Transverse colon (tissue), 4 donors: Measurements from ENCODE around the gene TSPO2. TPM values are rescaled to one million over a fixed set of nuclear protein-coding genes. Genes with fewer than 3 reads are reported as not detected.

Experiments used
- DNase-seq: peaks from one replicate; pipeline ENCODE4 v3.0.0-alpha.2; 2019
- H3K27ac ChIP-seq, 4 donors: fragments of 200-600 bp; sonication (generic); 2 replicates each; pipeline ENCODE4 v1.5.1; 2016 to 2018; ENCODE audit warnings: inconsistent platforms in 4 of 4
- H3K27me3 ChIP-seq: fragments of 200-600 bp; sonication (generic); 2 replicates; pipeline ENCODE4 v1.5.1; 2017; ENCODE audit warnings: inconsistent platforms
- H3K36me3 ChIP-seq, 4 donors: fragments of 200-600 bp; sonication (generic); 2 replicates each; pipeline ENCODE4 v1.5.1; 2017 to 2019; ENCODE audit warnings: inconsistent platforms in 4 of 4
- H3K4me1 ChIP-seq, 4 donors: fragments of 200-600 bp; sonication (generic); 2 replicates each; pipeline ENCODE4 v1.5.1; 2017 to 2020; ENCODE audit warnings: inconsistent platforms in 4 of 4
- H3K4me3 ChIP-seq, 4 donors: fragments of 200-600 bp; sonication (generic); 1 replicate in 1 of 4; 2 replicates in 3 of 4; pipeline versions ENCODE4 v1.5.1 to v1.6.1; 2017 to 2019; ENCODE audit warnings: inconsistent platforms in 4 of 4
- H3K9me3 ChIP-seq, 2 donors: fragments of 200-600 bp; sonication (generic); 2 replicates each; pipeline ENCODE4 v1.5.1; 2017 to 2019; ENCODE audit warnings: inconsistent platforms in 2 of 2
- EP300 ChIP-seq: sonication (generic); formaldehyde crosslinking; IDR thresholded peaks from one replicate; pipeline ENCODE4 v1.6.1; 2017; ENCODE audit warnings: antibody characterized with exemption, low read depth
- POLR2A ChIP-seq: fragments of 450-650 bp; IDR thresholded peaks from one replicate; pipeline ENCODE4 v1.6.1; 2016; ENCODE audit warnings: antibody characterized with exemption, mild to moderate bottlenecking, moderate library complexity
- POLR2AphosphoS5 ChIP-seq, 3 donors: sonication (generic); formaldehyde crosslinking; IDR thresholded peaks; one replicate each; pipeline ENCODE4 v1.6.1; 2016; ENCODE audit warnings: antibody characterized with exemption in 3 of 3
- WGBS, 2 donors: methylation state at CpG; one replicate each; pipeline ENCODE4 v1.1.5; 2018; ENCODE audit warnings: low coverage in 1 of 2; 5-methylcytosine and 5-hydroxymethylcytosine counted together
- in situ Hi-C, 4 donors: fragments of 200-750 bp; cut with MboI; loops; one replicate each; pipeline versions ENCODE4 v1.15.0 to v1.15.1; 2017; ENCODE audit warnings: low sequenced_read_pairs in 3 of 4, low pct_ligation_motif_present in 1 of 4, low pct_unique_long_range_greater_than_20kb in 1 of 4
- intact Hi-C: fragments of 100-400 bp; cut with DNase I; formaldehyde crosslinking; loops from one replicate; pipeline ENCODE4 v1.15.1; 2023; ENCODE audit warnings: low total_unique reads
- total RNA-seq, 4 donors: library from RNA; depleted of rRNA; stranded (reverse); fragments of >200 nt; gene quantifications; one replicate each; pipeline ENCODE4 v1.1.0, GENCODE V29; 2016
- TF ChIP-seq, protein P1 (sequence below), 5 experiments: fragments of 200-600 bp in 3 of 5; fragments of 450-650 bp in 2 of 5; sonication (generic) in 3 of 5; IDR thresholded peaks; 1 replicate in 2 of 5; 2 replicates in 3 of 5; pipeline ENCODE4 v1.5.1; 2016 to 2017; ENCODE audit warnings: antibody characterized with exemption in 5 of 5, inconsistent platforms in 3 of 5, mild to moderate bottlenecking in 2 of 5, moderate library complexity in 1 of 5

The TSPO2 gene
- total RNA-seq, 4 donors from 2014 or later: not detected

DNA sequence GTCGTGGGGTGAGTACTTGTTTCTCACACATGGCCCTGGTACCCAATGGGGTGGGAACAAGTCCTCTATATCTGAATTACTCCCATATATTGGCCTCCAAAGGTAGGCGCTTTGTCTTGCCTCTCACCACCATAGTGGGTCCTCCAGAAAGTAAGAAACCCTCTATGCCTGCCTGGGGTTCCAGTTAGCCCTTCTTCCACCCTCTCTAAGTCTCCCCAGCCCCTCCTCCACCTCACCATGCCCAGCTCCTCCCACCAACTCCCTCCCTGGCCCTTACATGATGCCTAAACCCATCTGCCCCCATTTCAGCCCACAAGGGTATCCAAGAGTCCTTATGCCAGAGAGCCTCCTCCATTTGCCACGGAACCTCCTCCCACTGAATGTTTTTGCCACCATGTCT is 884 bp downstream of the TSPO2 start:
- Histone ChIP-seq H3K9me3 (no peaks in the 10 kb centered on the region), H3K27ac (no peak overlapping the region), H3K36me3 (no peaks in the 10 kb centered on the region), H3K4me1 (peaks cover 0 to 20% (median 6%) of the 10 kb centered on the region in 4 donors), H3K27me3 (no peaks in the 10 kb centered on the region), H3K4me3 (no peak overlapping the region)
- no peak for TF ChIP-seq POLR2A
- TF ChIP-seq, protein P1, sequence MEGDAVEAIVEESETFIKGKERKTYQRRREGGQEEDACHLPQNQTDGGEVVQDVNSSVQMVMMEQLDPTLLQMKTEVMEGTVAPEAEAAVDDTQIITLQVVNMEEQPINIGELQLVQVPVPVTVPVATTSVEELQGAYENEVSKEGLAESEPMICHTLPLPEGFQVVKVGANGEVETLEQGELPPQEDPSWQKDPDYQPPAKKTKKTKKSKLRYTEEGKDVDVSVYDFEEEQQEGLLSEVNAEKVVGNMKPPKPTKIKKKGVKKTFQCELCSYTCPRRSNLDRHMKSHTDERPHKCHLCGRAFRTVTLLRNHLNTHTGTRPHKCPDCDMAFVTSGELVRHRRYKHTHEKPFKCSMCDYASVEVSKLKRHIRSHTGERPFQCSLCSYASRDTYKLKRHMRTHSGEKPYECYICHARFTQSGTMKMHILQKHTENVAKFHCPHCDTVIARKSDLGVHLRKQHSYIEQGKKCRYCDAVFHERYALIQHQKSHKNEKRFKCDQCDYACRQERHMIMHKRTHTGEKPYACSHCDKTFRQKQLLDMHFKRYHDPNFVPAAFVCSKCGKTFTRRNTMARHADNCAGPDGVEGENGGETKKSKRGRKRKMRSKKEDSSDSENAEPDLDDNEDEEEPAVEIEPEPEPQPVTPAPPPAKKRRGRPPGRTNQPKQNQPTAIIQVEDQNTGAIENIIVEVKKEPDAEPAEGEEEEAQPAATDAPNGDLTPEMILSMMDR (IDR thresholded peaks at IDR 0.05): no peak
- no peak for TF ChIP-seq POLR2AphosphoS5 (IDR thresholded peaks at IDR 0.05)
- TF ChIP-seq EP300: no peak
- intact Hi-C loops: no loop called here
- in situ Hi-C loops: loop anchor here in 2 of 4 donors (25.0 kb wide), 2 partner anchors 1056 to 1681 kb away; no protein-coding TSS in a partner anchor
- WGBS, 2 donors: 98% methylated on average over 3 of the region's 3 CpGs; no CpG with 5 or more reads in 1 of the 2 donors
- DNase-seq: no peak

DNA sequence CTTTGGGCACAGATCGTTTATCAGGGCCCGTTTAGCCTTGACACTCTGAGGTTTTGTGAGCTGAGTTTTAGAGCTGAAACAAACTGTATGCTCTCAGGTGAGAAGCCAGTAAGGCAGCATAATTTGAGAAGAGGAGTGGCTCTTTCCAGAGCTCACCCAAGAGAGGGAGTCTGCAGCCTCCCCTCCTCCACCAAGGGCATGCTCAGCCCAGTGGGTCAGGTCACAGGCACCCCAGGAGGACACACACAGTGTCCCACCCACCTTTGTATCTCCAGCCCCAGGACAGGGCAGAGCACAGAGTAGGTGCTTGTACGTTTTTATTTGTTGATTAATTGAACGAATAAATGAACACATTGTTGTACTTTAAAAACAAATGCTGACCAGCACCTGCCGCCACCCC is 3.4 kb downstream of the TSPO2 start:
- in situ Hi-C loops: loop anchor here in 2 of 4 donors (25.0 kb wide), 2 partner anchors 1058 to 1683 kb away; no protein-coding TSS in a partner anchor
- DNase-seq: no peak
- TF ChIP-seq POLR2AphosphoS5 (IDR thresholded peaks at IDR 0.05) (no peak), POLR2A (no peak), EP300 (no peak)
- TF ChIP-seq, protein P1 (IDR thresholded peaks at IDR 0.05): no peak
- no peaks in the 10 kb centered on the region for H3K36me3 ChIP-seq
- no peak overlapping the region for H3K4me3 ChIP-seq
- intact Hi-C loops: no loop called here
- no peaks in the 10 kb centered on the region for H3K27me3 ChIP-seq
- no peaks in the 10 kb centered on the region for H3K9me3 ChIP-seq
- WGBS, 2 donors: 72 to 80% methylated on average over 2 to 5 of the region's 5 CpGs
- peaks cover 0 to 6% (median 2%) of the 10 kb centered on the region in 4 donors for H3K4me1 ChIP-seq
- no peak overlapping the region for H3K27ac ChIP-seq

DNA sequence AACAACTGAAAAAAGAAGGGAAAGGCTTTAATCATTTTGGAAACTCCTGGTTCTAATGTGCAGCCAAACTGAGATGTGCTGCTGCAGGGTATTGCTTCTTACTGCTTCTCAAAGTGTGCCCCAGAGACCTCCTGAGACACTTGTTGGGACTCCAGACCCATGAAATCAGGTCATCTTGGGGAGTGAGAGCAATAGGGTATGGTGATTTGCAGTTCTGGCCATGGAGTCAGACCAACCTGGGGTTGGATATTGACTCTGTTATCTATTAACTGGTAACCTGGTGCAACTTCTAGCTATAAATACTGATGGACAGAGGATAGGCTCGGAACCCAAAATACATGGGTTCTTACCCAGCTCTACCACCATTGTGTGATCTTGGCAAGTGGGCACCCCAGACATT is 3.8 kb downstream of the TSPO2 start:
- intact Hi-C loops (no loop called here), in situ Hi-C loops (loop anchor here in 2 of 4 donors (25.0 kb wide), 2 partner anchors 1059 to 1684 kb away; no protein-coding TSS in a partner anchor)
- WGBS, 2 donors: 100% methylated on average over 1 of the region's 1 CpG; no CpG with 5 or more reads in 1 of the 2 donors
- no peak overlapping the region for H3K4me3 ChIP-seq
- no peak for DNase-seq
- H3K9me3 ChIP-seq: no peaks in the 10 kb centered on the region
- TF ChIP-seq, protein P1 (IDR thresholded peaks at IDR 0.05): no peak
- no peak for TF ChIP-seq EP300
- no peak for TF ChIP-seq POLR2AphosphoS5 (IDR thresholded peaks at IDR 0.05)
- no peak for TF ChIP-seq POLR2A
- no peaks in the 10 kb centered on the region for H3K36me3 ChIP-seq
- H3K27ac ChIP-seq: no peak overlapping the region
- H3K27me3 ChIP-seq: no peaks in the 10 kb centered on the region
- peaks cover 0 to 2% (median under 1%) of the 10 kb centered on the region in 4 donors for H3K4me1 ChIP-seq

DNA sequence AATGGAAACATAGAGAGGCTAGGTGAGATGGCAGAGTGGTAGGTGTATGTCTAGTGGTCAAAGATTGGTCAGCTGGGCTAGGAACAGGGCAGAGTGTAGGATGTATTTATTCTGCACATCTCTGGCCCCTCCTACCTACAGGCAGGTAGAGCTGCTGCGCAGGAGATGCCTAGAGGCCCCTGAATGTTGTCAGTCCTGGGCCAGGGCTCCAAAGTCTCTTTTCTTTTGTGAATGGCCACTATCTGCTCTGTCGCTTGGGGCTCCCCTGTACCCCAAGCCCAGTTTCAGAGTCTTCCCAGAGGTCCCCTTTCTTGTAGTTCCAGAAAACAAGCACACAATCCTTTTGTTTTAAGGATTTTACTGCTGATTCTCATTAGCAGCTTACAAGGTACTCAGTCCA is 5.0 kb downstream of the TSPO2 start:
- WGBS, 2 donors: 92 to 100% methylated on average over 2 of the region's 2 CpGs
- Histone ChIP-seq H3K36me3 (no peaks in the 10 kb centered on the region), H3K27me3 (no peaks in the 10 kb centered on the region), H3K9me3 (no peaks in the 10 kb centered on the region), H3K27ac (no peak overlapping the region), H3K4me1 (no peaks in the 10 kb centered on the region), H3K4me3 (no peak overlapping the region)
- in situ Hi-C loops (loop anchor here in 2 of 4 donors (25.0 kb wide), 2 partner anchors 1060 to 1685 kb away; no protein-coding TSS in a partner anchor), intact Hi-C loops (no loop called here)
- TF ChIP-seq, protein P1 (IDR thresholded peaks at IDR 0.05): no peak
- TF ChIP-seq EP300 (no peak), POLR2A (no peak), POLR2AphosphoS5 (IDR thresholded peaks at IDR 0.05) (no peak)
- no peak for DNase-seq
